Sciatic nerve (tissue), 2 donors: ENCODE results near the gene SLC35D2. TPM values are rescaled to one million over a fixed set of nuclear protein-coding genes. Genes with fewer than 3 reads are reported as not detected.
"Not testable (repeated sequence)": the region's sequence is repeated elsewhere in the genome, so short reads cannot be mapped to it uniquely, and the experiment has no call there.

ENCODE experiments used
- ATAC-seq: fragments of 200-7000 bp; cut with Tn5 transposase; one replicate; pipeline ENCODE4 v1.9.1; 2020; ENCODE audit warnings: mild to moderate bottlenecking, moderate library complexity
- DNase-seq: peaks from one replicate; pipeline ENCODE4 v3.0.0-alpha.2; 2020; ENCODE audit warnings: low spot score
- intact Hi-C: fragments of 100-400 bp; cut with DNase I; formaldehyde crosslinking; loops from one replicate; pipeline ENCODE4 v1.14.2; 2022
- total RNA-seq: library from RNA; stranded (reverse); fragmentation: NEBNext Ultra II Directional; extraction: Animal tissue kit (Norgen Biotek cat#: 25700); gene quantifications from one replicate; pipeline ENCODE4 v1.2.1, GENCODE V29; 2021
- donor health status: DM: no; HTN: no; CAD: no.
- donor health status: DM: no; HTN: no; CAD: no.

Gene SLC35D2
- total RNA-seq, 1 donor from 2014 or later = 30.3 TPM

DNA sequence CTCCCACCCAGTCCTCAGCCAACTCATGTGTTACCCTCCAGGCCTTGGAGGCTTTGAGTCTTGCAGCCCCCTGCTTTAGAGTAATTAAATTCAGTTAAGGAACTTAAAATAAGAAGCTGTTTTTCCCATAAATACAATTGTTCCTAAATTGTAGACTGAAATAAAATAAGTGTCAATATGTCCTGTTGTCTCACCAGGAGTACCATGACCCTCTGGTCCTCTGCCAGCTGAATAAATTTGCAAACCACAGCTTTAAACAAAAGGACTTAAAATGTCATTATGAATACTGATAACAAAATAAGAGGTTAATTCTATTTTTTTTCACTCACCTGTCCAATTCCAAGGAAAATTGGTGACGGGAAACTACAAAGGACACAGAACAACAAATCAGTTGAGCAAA is 15.6 kb downstream of the SLC35D2 start:
- DNase-seq (no peak), ATAC-seq (no peak)
- intact Hi-C loops = no loop called here

- intact Hi-C loops = no loop called here
- no peak for DNase-seq
- no peak for ATAC-seq
Measured at GRCh38 chr9:96363175-96363967, 20.1 kb downstream of the SLC35D2 start.

DNA sequence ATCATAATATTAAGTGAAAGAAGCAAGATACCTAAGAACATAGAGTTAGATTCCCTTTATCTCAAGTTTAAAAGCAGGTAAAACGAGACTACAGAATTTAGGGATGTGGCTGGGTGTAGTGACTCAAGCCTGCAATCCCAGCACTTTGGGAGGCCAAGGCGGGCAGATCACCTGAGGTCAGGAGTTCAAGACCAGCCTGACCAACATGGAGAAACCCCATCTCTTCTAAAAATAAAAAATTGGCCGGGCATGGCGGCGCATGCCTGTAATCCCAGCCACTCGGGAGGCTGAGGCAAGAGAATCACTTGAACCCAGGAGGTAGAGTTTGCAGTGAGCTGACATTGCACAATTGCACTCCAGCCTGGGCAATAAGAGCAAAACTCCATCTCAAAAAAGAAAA is 21.4 kb downstream of the SLC35D2 start:
- DNase-seq, intact Hi-C loops, ATAC-seq: not testable (repeated sequence)

DNA sequence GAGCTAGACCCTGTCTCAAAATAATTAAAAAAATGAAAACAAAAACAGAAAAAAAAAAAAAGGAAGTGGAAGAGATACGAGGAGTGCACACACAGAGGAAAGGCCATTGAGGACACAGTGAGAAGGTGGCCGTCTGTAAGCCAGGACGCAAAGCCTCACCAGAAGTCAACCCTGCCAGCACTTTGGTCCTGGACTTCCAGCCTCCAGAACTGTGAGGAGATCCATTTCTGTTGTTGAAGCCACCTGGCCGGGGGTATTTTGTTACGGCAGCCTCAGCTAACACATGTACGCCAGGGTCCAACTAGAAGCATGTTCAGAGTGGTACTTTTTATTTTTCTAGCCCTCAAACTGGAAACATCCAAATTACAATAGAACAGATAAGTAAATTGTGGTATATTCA is 21.8 kb downstream of the SLC35D2 start:
- ATAC-seq = no peak
- DNase-seq = no peak
- intact Hi-C loops = no loop called here

- intact Hi-C loops = no loop called here
- no peak for DNase-seq
Measured at GRCh38 chr9:96360976-96361375, 22.5 kb downstream of the SLC35D2 start.

DNA sequence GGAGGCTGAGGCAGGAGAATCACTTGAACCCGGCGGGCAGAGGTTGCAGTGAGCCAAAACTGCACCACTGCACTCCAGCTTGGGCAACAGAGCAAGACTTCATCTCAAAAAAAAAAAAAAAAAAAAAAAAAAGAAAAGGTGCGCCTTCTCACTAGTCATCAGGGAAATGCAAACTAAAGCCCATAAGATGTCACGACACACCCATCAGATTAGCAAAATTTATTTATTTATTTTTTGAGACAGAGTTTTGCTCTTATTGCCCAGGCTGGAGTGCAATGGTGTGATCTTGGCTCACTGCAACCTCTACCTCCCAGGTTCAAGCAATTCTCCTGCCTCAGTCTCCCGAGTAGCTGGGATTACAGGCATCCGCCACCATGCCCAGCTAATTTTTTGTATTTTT is 23.0 kb downstream of the SLC35D2 start:
- DNase-seq, intact Hi-C loops, ATAC-seq: not testable (repeated sequence)

More at GRCh38 chr9:96360976-96361375, 22.5 kb downstream of the SLC35D2 start:
- no peak for ATAC-seq

GRCh38 chr9:96350866-96351265 is 32.6 kb downstream of the SLC35D2 start:
- intact Hi-C loops = no loop called here
- DNase-seq (no peak), ATAC-seq (no peak)

DNA sequence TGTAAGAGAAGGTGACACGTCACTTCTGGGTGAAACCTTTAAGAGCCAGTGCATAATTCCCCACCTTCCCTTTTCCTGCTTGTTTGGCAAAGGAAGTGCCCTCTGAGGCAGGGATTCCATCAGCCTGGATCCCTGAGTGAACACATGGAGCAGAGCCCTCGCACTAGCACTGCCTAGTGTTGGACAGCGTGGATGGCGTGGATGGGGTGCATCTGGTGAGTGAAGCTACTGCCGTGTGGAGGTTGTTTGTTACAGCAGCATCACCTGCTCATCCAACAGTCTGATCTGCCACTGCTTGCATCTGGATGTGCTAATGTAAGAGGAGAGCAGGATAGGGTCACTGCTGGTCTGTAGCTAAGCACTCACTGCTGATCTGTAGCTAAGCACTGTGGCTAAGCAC is 35.2 kb downstream of the SLC35D2 start:
- no peak for DNase-seq
- no peak for ATAC-seq
- intact Hi-C loops = no loop called here

DNA sequence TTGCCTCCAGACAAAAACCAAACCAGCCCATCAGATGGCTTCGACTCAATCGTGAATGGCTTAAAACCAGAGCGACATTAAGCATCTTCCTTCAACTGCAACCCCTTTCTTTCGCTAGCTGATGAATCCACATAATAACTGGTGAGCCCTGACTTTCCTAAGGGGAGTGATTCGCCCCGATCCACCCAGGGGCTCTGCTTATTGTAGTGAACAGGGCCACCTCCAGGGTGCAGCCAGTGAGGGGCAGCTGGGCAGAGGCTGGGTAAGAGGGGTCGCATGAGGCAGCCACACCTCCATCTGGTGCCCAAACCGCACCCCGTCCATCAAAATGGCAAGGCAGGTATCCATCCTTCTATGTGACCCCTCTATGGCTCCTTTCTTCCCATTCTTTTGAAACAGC is 38.0 kb downstream of the SLC35D2 start:
- ATAC-seq (no peak), DNase-seq (no peak)
- intact Hi-C loops = no loop called here

- ATAC-seq (peak; percentile 95), DNase-seq (no peak)
- intact Hi-C loops = no loop called here
Measured at GRCh38 chr9:96344458-96345180, 38.9 kb downstream of the SLC35D2 start.

DNA sequence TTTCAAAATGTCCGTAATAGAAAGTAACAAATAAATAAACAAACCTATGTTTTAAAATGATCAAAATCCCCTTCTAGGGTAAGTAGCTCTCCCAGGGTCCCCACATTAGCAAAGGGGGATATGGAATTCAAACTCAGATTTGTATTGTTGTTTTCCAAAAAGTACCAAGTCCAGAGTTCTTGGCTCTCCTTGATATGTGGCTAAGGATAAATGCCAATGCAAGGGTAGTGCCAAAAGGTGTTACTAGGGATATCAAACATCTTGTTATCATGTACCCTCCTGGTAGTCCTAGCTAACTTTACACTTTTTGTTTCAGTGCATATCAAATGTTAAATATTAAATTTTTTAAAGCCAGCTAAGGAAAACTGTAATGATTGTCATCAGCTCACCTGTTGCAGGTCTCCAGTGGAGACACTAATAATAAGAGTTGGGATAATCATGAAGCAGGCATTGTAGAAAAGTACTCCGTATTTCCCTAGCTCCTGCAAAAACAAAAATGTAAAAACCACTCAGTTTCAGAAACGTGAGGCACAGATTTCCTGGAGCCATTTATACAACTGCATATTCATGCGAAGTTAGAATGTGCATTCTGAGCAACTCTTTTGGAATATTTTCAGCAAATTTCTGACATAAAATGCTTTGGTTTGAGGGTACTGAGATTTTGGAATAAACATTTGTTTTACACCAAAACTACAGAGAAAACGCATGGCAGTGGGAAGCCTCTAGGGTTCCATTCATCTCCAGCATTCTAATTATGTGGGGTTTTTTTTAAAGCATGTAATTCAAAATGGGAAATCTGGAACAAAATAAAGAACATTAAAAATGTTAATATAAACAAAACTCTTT is 39.8 kb downstream of the SLC35D2 start:
- intact Hi-C loops = no loop called here
- ATAC-seq (no peak), DNase-seq (no peak)

- intact Hi-C loops = no loop called here
- ATAC-seq = no peak
- DNase-seq = no peak
Measured at GRCh38 chr9:96342571-96343245, 40.8 kb downstream of the SLC35D2 start.

DNA sequence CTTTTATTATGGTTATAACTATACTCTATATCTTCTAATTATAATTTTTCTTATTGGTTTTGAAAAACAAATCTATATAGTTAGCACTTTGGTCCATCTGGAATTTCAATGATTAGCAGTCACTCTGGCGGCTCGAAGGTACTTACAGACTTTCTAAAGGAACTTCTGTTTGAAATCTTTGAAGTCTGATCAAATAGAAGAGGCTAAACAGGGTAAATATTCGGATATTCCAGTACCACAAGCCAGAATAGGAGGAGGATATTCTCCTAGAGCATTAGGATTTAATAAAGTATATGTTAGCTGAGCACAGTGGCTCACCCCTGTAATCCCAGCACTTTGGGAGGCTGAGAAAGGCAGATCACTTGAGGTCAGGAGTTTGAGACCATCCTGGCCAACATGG is 42.8 kb downstream of the SLC35D2 start:
- intact Hi-C loops = no loop called here
- DNase-seq (no peak), ATAC-seq (no peak)

DNA sequence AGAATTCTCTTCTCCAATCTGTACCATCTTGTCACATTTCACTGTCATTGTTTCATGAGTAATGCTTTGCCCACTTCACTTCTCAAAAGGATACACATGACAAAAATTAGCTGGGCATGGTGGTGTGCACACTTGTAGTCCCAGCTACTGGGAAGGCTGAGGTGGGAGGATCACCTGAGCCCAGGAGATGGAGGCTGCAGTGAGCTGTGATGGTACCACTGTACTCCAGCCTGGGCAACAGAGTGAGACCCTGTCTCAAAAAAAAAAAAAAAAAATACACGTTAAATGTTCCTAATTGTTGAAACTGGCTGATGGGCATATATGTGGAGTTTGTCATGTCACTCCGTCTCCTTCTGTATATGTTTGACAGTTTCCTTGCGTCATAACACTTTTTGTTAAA is 45.2 kb downstream of the SLC35D2 start:
- ATAC-seq = no peak
- intact Hi-C loops = no loop called here
- no peak for DNase-seq

- intact Hi-C loops = no loop called here
- no peak for ATAC-seq
- DNase-seq = no peak
Measured at GRCh38 chr9:96333958-96334357, 49.6 kb downstream of the SLC35D2 start.

DNA sequence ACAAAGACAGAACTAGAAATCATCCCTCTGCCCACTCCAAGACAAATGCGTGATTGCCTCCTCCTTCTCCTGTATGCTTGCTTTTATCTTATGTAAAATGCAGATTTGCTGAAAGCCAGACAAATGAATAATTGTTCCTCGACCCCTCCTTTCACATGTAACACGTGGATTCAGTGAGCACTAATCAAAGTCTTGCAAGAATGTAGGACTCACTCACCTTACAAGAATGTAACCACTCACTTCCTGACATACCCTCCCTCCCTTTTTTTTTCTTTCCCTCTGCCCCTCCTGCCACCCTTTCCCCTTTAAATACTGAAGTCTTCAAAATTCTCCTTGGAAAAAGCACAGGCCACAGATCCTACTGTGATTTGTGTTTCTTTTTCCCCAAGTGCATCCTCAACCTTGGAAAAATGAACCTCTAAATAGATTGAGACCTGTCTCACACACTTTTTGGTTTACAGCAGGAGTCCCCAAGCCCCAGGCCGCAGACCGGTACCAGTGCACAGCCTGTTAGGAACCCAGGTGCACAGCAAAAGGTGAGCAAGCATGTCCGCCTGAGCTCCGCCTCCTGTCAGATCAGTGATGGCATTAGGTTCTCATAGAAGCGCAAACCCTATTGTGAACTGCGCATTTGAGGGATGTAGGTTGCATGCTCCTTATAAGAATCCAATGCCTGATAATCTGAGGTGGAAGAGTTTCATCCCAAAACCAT is 52.1 kb downstream of the SLC35D2 start:
- ATAC-seq = no peak
- no peak for DNase-seq
- intact Hi-C loops = no loop called here

DNA sequence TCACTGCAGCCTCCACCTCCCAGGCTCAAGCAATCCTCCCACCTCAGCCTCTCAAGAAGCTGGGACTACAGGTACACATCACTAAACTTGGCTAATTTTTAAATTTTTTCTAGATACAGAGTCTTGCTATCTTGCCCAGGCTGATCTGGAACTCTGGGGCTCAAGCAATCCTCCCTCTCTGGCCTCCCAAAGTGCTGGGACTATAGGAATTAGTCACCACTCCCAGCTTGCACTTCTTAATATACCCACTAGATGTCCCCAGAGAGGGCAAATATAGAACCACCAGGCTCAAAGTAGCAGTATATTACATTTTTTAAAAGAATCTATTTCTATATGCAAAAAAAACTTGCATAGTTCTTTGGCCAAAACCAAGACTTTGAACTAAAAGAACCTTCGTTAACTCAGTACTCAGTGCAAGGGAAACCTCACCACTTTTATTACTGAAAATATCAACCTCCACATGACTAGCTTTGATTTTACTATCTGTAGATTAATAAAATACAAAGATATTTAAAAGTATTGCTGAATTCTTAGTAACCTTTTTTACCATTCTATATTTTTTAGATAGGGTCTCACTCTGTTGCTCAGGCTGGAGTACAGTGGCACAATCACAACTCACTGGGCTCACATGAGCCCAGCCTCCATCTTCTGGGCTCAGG is 55.7 kb downstream of the SLC35D2 start:
- DNase-seq = no peak

GRCh38 chr9:96323169-96323568 is 60.3 kb downstream of the SLC35D2 start:
- ATAC-seq = no peak
- intact Hi-C loops = loop anchor here (10.0 kb wide), 1 partner anchor 342 kb away; no protein-coding TSS in a partner anchor
- DNase-seq = no peak

More for the DNA sequence above, 55.7 kb downstream of the SLC35D2 start:
- ATAC-seq = peak; percentile 84
- intact Hi-C loops = loop anchor here (10.0 kb wide), 1 partner anchor 337 kb away; no protein-coding TSS in a partner anchor
